Kidney (tissue), 14 donors: ENCODE measurements around the gene CELF4. TPM values are rescaled to one million over a fixed set of nuclear protein-coding genes. Genes with fewer than 3 reads are reported as not detected.

Source experiments
- DNase-seq, 5 donors: peaks; one replicate each; pipeline ENCODE4 v3.0.0-alpha.2; 2013 to 2020
- FAIRE-seq: peaks from 2 replicates; lab custom pipeline; 2012; peaks lifted over from hg19 to GRCh38; lab: Jason Lieb, UNC
- H3K27ac ChIP-seq, 2 donors: one replicate each; pipeline ENCODE4 v1.7.0; 2013; ENCODE audit warnings: low read depth in 2 of 2, low read length in 2 of 2, inconsistent platforms in 1 of 2
- H3K27me3 ChIP-seq: one replicate; pipeline ENCODE4 v1.7.1; 2013; ENCODE audit warnings: low read length, inconsistent platforms; ENCODE audit not compliant: control insufficient read depth, insufficient read depth
- H3K36me3 ChIP-seq, 3 donors: one replicate each; pipeline versions ENCODE4 v1.7.0 to v1.7.1; 2013; ENCODE audit warnings: low read length in 3 of 3, control low read depth in 1 of 3, inconsistent platforms in 1 of 3; ENCODE audit not compliant: insufficient read depth in 3 of 3, control insufficient read depth in 2 of 3
- H3K4me1 ChIP-seq, 3 donors: one replicate each; pipeline versions ENCODE4 v1.7.0 to v1.7.1; 2013; ENCODE audit warnings: low read length in 3 of 3, inconsistent platforms in 1 of 3, low read depth in 1 of 3; ENCODE audit not compliant: control insufficient read depth in 2 of 3, insufficient read depth in 2 of 3
- H3K4me3 ChIP-seq, 3 donors: one replicate each; pipeline versions ENCODE4 v1.7.0 to v1.8.1; 2013; ENCODE audit warnings: low read length in 3 of 3, control low read depth in 1 of 3, inconsistent platforms in 1 of 3
- H3K9ac ChIP-seq, 3 donors: one replicate each; pipeline versions ENCODE4 v1.7.0 to v1.7.1; 2013; ENCODE audit warnings: low read length in 3 of 3, control low read depth in 1 of 3, inconsistent platforms in 1 of 3
- H3K9me3 ChIP-seq, 3 donors: one replicate each; pipeline versions ENCODE4 v1.7.0 to v1.7.1; 2013; ENCODE audit warnings: low read length in 3 of 3, control low read depth in 1 of 3, inconsistent platforms in 1 of 3; ENCODE audit not compliant: control insufficient read depth in 2 of 3, insufficient read depth in 1 of 3
- intact Hi-C: fragments of 100-400 bp; cut with DNase I; formaldehyde crosslinking; loops from one replicate; pipeline ENCODE4 v1.11.1; 2022
- polyA plus RNA-seq: library from polyadenylated mRNA; stranded (reverse); fragments of 350-450 nt; fragmentation: Illumina TruSeq; extraction: RNeasy Lipid Tissue Mini Kit (QIAGEN cat#74804); gene quantifications from one replicate; pipeline ENCODE4 v1.2.3, GENCODE V29; 2014; ENCODE audit warnings: low read depth, low replicate concordance; ENCODE audit not compliant: insufficient read depth
- total RNA-seq: library from RNA; stranded (reverse); fragmentation: NEBNext Ultra II Directional; extraction: Animal tissue kit (Norgen Biotek cat#: 25700); gene quantifications from one replicate; pipeline ENCODE4 v1.2.1, GENCODE V29; 2021
- TF ChIP-seq, protein P1 (sequence below): IDR thresholded peaks from 3 replicates; pipeline ENCODE4 v1.5.1; 2012; ENCODE audit warnings: mild to moderate bottlenecking, moderate library complexity, borderline replicate concordance; ENCODE audit not compliant: insufficient read depth; ENCODE audit errors: extremely low read depth
- donor health status: control.
- donor health status: control.
- donor health status: control.
- donor health status: control.
- donor health status: control.
- donor health status: DM: yes; HTN: yes; CAD: no.
- donor health status: Normal renal cell carcinoma (clear cell type).

CELF4 gene
- total and polyA plus RNA-seq, 2 donors from 2014 or later, result 0.85 to 1.5 TPM

DNA sequence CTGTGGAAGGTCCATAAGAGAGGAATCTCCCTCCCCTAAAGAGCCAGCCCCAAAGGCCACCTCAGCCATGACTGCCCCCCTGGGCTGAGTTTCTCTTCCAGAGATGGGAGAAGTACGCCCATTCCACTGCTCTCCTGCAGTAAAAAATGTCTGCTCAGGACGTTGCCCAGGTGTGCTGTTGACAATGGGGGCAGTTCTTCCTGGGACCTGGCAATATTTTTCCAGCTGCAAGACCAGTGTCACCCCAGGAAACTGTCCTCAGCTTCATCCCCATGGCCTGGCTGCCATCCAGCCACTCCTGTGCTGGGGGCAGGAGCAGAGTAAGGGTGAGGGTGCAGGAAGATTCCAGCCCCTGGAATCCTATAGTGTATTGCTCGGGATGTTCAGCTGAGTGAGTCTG is 14.3 kb downstream of the CELF4 start:
- no peaks in the 10 kb centered on the region for H3K9me3 ChIP-seq

DNA sequence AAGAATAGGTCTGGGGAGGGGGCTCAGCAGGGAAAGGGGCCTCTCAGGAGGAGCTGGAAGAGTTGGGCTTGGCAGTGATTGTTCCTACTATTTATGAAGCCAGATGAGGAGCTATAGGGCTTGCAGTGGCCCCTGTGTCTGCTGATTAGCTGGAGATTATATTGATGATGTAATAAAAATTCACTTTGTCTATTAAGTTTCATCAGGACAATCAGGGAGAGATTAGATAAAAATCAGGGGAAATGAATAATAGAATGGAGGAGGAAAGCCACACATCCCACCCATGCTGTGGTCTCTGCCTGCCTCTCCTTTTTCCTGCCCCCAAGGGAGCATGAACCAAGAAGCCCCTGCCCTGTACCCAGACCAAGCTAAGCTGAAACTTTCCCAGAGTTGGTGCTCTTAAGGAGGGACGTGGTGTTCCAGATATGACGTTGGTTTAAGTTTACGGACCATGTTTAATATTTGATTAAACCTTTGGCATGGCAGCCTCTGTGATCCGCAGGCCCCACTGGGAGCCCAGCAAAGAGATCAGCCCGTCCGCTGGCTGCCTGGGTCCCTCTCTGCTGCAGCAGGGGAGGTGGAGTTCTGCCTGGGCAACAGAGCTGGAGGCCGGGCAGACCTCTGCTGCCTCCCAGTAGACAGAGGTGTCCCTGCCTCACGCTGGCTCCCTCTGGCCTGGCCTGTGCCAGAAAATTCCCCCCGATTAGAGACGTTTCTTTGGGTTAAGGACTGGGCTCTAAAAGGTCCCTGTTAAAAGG is 15.3 kb downstream of the CELF4 start:
- FAIRE-seq (no peak), DNase-seq (no peak)
- H3K4me1 ChIP-seq, result peaks cover 0 to 4% (median 3%) of the 10 kb centered on the region in 3 donors
- TF ChIP-seq, protein P1, sequence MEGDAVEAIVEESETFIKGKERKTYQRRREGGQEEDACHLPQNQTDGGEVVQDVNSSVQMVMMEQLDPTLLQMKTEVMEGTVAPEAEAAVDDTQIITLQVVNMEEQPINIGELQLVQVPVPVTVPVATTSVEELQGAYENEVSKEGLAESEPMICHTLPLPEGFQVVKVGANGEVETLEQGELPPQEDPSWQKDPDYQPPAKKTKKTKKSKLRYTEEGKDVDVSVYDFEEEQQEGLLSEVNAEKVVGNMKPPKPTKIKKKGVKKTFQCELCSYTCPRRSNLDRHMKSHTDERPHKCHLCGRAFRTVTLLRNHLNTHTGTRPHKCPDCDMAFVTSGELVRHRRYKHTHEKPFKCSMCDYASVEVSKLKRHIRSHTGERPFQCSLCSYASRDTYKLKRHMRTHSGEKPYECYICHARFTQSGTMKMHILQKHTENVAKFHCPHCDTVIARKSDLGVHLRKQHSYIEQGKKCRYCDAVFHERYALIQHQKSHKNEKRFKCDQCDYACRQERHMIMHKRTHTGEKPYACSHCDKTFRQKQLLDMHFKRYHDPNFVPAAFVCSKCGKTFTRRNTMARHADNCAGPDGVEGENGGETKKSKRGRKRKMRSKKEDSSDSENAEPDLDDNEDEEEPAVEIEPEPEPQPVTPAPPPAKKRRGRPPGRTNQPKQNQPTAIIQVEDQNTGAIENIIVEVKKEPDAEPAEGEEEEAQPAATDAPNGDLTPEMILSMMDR, result no peak
- H3K27ac ChIP-seq, result no peak overlapping the region
- no peaks in the 10 kb centered on the region for H3K36me3 ChIP-seq
- no peak overlapping the region for H3K9ac ChIP-seq
- H3K9me3 ChIP-seq, result no peaks in the 10 kb centered on the region
- intact Hi-C loops, result no loop called here
- no peaks in the 10 kb centered on the region for H3K27me3 ChIP-seq
- no peak overlapping the region for H3K4me3 ChIP-seq

More for the DNA sequence above, 14.3 kb downstream of the CELF4 start:
- DNase-seq (no peak), FAIRE-seq (no peak)
- H3K4me1 ChIP-seq, result peaks cover 0 to 4% (median 3%) of the 10 kb centered on the region in 3 donors
- no peaks in the 10 kb centered on the region for H3K27me3 ChIP-seq
- no peaks in the 10 kb centered on the region for H3K36me3 ChIP-seq
- H3K4me3 ChIP-seq, result no peak overlapping the region
- intact Hi-C loops, result no loop called here
- no peak overlapping the region for H3K27ac ChIP-seq
- TF ChIP-seq, protein P1, result no peak
- H3K9ac ChIP-seq, result no peak overlapping the region

DNA sequence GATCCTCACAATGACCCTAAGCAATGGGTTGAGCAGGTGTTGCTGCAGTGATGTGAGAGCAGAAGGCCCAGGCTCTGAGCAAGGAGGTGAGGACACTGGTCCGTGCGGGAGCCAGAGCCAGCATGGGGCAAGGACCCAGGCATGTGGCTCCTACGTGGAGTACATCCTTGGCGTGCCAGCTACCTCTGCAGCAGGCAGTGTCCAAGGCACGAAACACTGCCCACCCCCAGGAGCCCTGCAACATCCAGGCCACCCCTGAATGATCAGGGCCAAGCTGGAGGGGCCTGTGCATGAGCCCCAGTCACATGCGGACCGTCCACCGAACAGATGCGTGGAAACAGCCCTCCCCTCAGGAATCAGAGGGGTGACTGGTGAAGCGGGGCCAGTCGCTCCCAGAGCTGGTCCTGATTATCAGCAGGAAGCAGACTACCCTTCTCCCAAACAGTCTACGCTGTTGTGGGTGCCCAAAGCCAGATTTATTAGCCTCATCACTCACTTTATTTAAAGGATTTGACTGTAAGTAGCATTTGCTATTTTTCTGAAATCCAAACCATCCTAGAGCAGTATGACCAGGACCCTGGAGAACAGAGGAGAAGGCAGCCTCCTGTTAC is 16.8 kb downstream of the CELF4 start:
- no peak overlapping the region for H3K4me3 ChIP-seq
- H3K9ac ChIP-seq, result no peak overlapping the region
- FAIRE-seq (no peak), DNase-seq (no peak)
- intact Hi-C loops, result no loop called here
- no peak overlapping the region for H3K27ac ChIP-seq
- TF ChIP-seq, protein P1, result no peak
- H3K4me1 ChIP-seq, result peaks cover 0 to 4% (median 3%) of the 10 kb centered on the region in 3 donors
- no peaks in the 10 kb centered on the region for H3K27me3 ChIP-seq
- no peaks in the 10 kb centered on the region for H3K36me3 ChIP-seq
- H3K9me3 ChIP-seq, result no peaks in the 10 kb centered on the region
